Stomach (tissue), 9 donors: ENCODE results near the gene GAD1. TPM values are rescaled to one million over a fixed set of nuclear protein-coding genes. Genes with fewer than 3 reads are reported as not detected.

Experiments
- DNase-seq, 2 donors: peaks; one replicate each; pipeline versions ENCODE4 v3.0.0 to v3.0.0-alpha.2; 2013 to 2019
- H3K27ac ChIP-seq, 5 donors: fragments of 200-600 bp in 4 of 5; sonication (generic) in 4 of 5; one replicate each; pipeline ENCODE4 v1.5.1; 2013 to 2019; ENCODE audit warnings: mild to moderate bottlenecking in 1 of 5, moderate library complexity in 1 of 5
- H3K27me3 ChIP-seq, 3 donors: fragments of 200-600 bp; sonication (generic); one replicate each; pipeline ENCODE4 v1.5.1; 2017 to 2019; ENCODE audit warnings: mixed run types in 1 of 3
- H3K36me3 ChIP-seq, 4 donors: fragments of 200-600 bp; sonication (generic); 1 replicate in 3 of 4; 2 replicates in 1 of 4; pipeline ENCODE4 v1.5.1; 2016 to 2019
- H3K4me1 ChIP-seq, 4 donors: fragments of 200-600 bp; sonication (generic); one replicate each; pipeline ENCODE4 v1.5.1; 2016 to 2019
- H3K4me3 ChIP-seq, 4 donors: fragments of 200-600 bp; sonication (generic) in 3 of 4; one replicate each; pipeline ENCODE4 v1.5.1; 2016 to 2019; ENCODE audit warnings: mild to moderate bottlenecking in 1 of 4
- H3K9me3 ChIP-seq, 4 donors: fragments of 200-600 bp; sonication (generic); one replicate each; pipeline ENCODE4 v1.5.1; 2016 to 2019
- EP300 ChIP-seq: sonication (generic); formaldehyde crosslinking; IDR thresholded peaks from one replicate; pipeline ENCODE4 v1.6.1; 2017; ENCODE audit warnings: antibody characterized with exemption
- POLR2A ChIP-seq, 4 donors: fragments of 450-650 bp; IDR thresholded peaks; one replicate each; pipeline ENCODE4 v1.6.1; 2016; ENCODE audit warnings: antibody characterized with exemption in 4 of 4, control low read depth in 2 of 4, mild to moderate bottlenecking in 1 of 4, moderate library complexity in 1 of 4
- POLR2AphosphoS5 ChIP-seq, 3 donors: sonication (generic); formaldehyde crosslinking; IDR thresholded peaks; one replicate each; pipeline ENCODE4 v1.6.1; 2016; ENCODE audit warnings: antibody characterized with exemption in 3 of 3
- WGBS, 5 donors: extraction: QIAGEN DNeasy Blood & Tissue Kit in 3 of 5; methylation state at CpG; one replicate each; pipeline versions ENCODE4 v1.1.5 to v1.1.7; 2013 to 2018; 5-methylcytosine and 5-hydroxymethylcytosine counted together
- intact Hi-C: fragments of 100-400 bp; cut with DNase I; formaldehyde crosslinking; loops from one replicate; pipeline ENCODE4 v1.15.1; 2023; ENCODE audit warnings: low total_unique reads
- polyA plus RNA-seq, 3 donors: library from polyadenylated mRNA; stranded (reverse); fragments of 200-250 nt; gene quantifications; one replicate each; pipeline ENCODE4 v1.2.3, GENCODE V29; 2013
- total RNA-seq, 5 donors: library from RNA; depleted of rRNA; stranded (reverse); fragments of >200 nt; gene quantifications; one replicate each; pipeline versions ENCODE4 v1.1.0 to v1.2.3, GENCODE V29; 2014 to 2016
- TF ChIP-seq, protein P1 (sequence below), 7 experiments: fragments of 450-650 bp in 4 of 7; fragments of 200-600 bp in 3 of 7; sonication (generic) in 3 of 7; IDR thresholded peaks; one replicate each; pipeline ENCODE4 v1.5.1; 2016 to 2019; ENCODE audit warnings: antibody characterized with exemption in 7 of 7, control low read depth in 2 of 7, mild to moderate bottlenecking in 1 of 7
- donor health status: healthy with polysubstance abuse.
- donor health status: Bipolar disorder and iron deficiency.
- donor health status: healthy.

Gene GAD1
- total and polyA plus RNA-seq, 8 donors, result 0.38 to 2.4 (median 0.81) TPM; not detected in 5

DNA sequence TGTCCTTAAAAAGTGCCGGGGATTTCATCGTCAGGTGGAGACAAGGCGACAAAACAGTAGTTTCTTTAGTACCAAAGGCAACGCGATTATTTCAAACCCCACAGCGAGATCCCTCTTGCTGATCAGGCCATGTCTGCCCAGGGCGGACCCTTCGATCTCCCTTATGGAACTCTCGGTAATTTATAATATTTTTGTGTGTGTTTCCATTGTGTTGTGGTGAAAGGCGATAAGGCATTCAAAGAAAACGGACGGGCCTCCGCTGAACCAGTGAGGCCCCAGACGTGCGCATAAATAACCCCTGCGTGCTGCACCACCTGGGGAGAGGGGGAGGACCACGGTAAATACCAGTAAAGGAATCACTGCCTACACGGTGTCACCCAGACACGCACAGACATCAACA, 1.4 kb upstream of the GAD1 start:
- intact Hi-C loops, result loop anchor here (5.0 to 10.0 kb wide), 3 partner anchors 101 to 451 kb away; partner anchors contain the start of gene SP5
- Histone ChIP-seq H3K4me1 (peaks cover 47 to 67% (median 57%) of the 10 kb centered on the region in 4 donors), H3K9me3 (no peaks in the 10 kb centered on the region), H3K27ac (no peak overlapping the region), H3K27me3 (peaks cover 47 to 90% (median 75%) of the 10 kb centered on the region in 3 donors), H3K4me3 (peak overlapping the region in 2 of 4 donors; percentile 49 to 64), H3K36me3 (no peaks in the 10 kb centered on the region)
- 2 to 7% (median 6%) methylated on average over 19 of the region's 19 CpGs for WGBS, 5 donors
- no peak for DNase-seq
- TF ChIP-seq POLR2AphosphoS5 (IDR thresholded peaks at IDR 0.05), result no peak
- TF ChIP-seq, protein P1, sequence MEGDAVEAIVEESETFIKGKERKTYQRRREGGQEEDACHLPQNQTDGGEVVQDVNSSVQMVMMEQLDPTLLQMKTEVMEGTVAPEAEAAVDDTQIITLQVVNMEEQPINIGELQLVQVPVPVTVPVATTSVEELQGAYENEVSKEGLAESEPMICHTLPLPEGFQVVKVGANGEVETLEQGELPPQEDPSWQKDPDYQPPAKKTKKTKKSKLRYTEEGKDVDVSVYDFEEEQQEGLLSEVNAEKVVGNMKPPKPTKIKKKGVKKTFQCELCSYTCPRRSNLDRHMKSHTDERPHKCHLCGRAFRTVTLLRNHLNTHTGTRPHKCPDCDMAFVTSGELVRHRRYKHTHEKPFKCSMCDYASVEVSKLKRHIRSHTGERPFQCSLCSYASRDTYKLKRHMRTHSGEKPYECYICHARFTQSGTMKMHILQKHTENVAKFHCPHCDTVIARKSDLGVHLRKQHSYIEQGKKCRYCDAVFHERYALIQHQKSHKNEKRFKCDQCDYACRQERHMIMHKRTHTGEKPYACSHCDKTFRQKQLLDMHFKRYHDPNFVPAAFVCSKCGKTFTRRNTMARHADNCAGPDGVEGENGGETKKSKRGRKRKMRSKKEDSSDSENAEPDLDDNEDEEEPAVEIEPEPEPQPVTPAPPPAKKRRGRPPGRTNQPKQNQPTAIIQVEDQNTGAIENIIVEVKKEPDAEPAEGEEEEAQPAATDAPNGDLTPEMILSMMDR (IDR thresholded peaks at IDR 0.05), result no peak
- no peak for TF ChIP-seq EP300
- TF ChIP-seq POLR2A (IDR thresholded peaks at IDR 0.05), result no peak

- WGBS, 5 donors, result 1 to 2% (median 1%) methylated on average over 48 to 52 of the region's 52 CpGs
- Histone ChIP-seq H3K27me3 (peaks cover 53 to 90% (median 81%) of the 10 kb centered on the region in 3 donors), H3K36me3 (no peaks in the 10 kb centered on the region), H3K4me1 (peaks cover 54 to 73% (median 63%) of the 10 kb centered on the region in 4 donors), H3K4me3 (peak overlapping the region; percentile 35 to 64 (median 44)), H3K9me3 (no peaks in the 10 kb centered on the region), H3K27ac (no peak overlapping the region)
- TF ChIP-seq POLR2AphosphoS5 (IDR thresholded peaks at IDR 0.05) (no peak), POLR2A (IDR thresholded peaks at IDR 0.05) (no peak)
- TF ChIP-seq, protein P1 (IDR thresholded peaks at IDR 0.05), result peak in 5 of 7 experiments; percentile 66 to 84 (median 73)
- intact Hi-C loops, result loop anchor here (5.0 to 10.0 kb wide), 3 partner anchors 101 to 451 kb away; partner anchors contain the start of gene SP5
- peak; percentile 72 to 90 for DNase-seq
Measured at GRCh38 chr2:170815746-170816503, 762 bp upstream of the GAD1 start.

DNA sequence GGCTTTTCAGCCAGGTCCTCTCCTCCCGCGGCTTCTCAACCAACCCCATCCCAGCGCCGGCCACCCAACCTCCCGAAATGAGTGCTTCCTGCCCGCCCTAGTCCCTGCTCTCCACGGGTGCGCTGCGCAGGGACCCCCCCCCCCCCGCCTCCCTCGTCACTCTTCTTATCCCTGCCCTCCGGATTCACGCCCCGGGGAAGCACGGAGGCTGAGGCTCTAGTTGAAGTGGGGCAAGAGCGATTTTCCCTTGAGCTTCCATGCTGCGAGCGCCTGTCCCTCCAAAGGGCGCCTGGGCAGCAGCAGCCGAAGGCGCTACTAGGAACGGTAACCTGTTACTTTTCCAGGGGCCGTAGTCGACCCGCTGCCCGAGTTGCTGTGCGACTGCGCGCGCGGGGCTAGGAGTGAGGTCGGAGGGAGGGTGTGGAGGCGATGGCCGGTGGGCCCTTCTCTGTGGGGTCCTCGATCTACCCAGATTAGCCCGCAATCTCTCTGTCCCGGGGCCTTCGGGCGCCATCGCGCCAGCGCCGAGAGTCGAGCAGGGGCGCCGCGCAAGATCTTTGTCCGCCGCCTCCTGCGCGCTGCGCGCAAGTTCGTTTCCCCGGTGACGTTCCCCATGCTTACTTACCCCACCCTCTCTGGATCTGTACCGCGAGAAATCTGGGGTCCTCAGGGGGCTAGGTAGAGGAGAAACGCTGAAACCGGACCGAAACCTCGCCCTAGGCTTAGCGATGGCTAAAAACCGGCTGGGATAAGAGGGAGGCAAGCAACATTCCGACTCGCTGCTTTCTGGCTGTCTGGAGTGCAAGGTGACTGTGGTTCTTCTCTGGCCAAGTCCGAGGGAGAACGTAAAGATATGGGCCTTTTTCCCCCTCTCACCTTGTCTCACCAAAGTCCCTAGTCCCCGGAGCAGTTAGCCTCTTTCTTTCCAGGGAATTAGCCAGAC, 677 bp downstream of the GAD1 start:
- 1 to 3% (median 2%) methylated on average over 31 to 69 of the region's 69 CpGs for WGBS, 5 donors
- H3K4me3 ChIP-seq, result peak overlapping the region; percentile 35 to 64 (median 44)
- peaks cover 59 to 99% (median 95%) of the 10 kb centered on the region in 3 donors for H3K27me3 ChIP-seq
- intact Hi-C loops, result loop anchor here (5.0 to 10.0 kb wide), 3 partner anchors 103 to 453 kb away; partner anchors contain the start of gene SP5
- no peaks in the 10 kb centered on the region for H3K9me3 ChIP-seq
- peak in 1 of 2 donors; percentile 51 for DNase-seq
- no peak for TF ChIP-seq EP300
- no peak for TF ChIP-seq POLR2A (IDR thresholded peaks at IDR 0.05)
- TF ChIP-seq, protein P1 (IDR thresholded peaks at IDR 0.05), result no peak
- no peak for TF ChIP-seq POLR2AphosphoS5 (IDR thresholded peaks at IDR 0.05)
- H3K4me1 ChIP-seq, result peaks cover 68 to 87% (median 78%) of the 10 kb centered on the region in 4 donors
- H3K36me3 ChIP-seq, result no peaks in the 10 kb centered on the region
- H3K27ac ChIP-seq, result no peak overlapping the region
